ENCODE data around the gene RAB11FIP5. TPM values are rescaled to one million over a fixed set of nuclear protein-coding genes. Genes with fewer than 3 reads are reported as not detected.

The RAB11FIP5 gene
- 31.2 and 46.3 TPM in 2 replicates for total RNA-seq

DNA sequence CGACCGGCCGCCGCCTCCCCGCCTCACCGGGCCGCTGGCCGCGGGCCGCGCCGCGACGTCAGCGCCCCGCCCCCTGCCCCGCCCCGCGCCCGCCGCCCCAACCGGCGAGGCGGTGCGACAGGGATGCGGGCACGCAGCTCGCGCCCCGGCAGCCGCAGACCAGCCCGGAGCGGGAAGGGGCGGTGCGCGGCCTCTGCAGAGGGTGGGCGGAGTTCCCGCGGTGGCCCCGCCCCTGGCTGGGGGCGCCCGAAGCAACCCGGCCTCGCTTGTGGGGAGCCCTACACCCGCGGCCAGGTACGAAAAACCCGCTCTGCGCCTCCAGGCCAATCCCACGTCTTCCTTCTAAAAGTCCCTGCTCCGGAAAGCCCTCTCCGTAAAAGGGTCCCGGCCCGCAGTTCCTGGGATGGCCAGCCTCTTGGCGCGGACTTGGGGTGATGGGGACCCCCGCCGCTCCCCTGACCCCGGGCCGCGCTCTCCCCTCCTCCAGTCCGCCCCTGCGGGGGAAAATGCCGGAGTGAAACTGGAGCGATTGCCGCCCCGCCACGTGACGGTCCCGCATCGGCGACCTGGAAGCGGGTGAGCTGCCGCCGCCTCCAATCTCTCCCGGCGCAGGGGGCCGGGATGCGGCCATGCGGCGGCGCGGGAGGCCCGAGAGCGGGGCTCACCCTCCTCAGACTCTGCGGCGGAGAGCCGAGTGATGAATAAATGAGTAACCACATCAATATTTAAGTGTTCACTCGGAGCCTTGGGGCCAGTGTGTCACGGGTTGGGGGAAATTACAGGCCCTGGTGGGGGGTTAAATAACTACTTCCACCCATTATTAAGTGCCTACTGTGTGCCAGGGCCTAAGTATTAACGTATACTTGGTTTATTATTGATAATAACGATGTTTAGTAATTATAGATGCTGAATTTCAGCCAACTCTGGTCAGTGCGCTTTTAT lies at the start of gene RAB11FIP5:
RAB11FIP5 (minus strand) TSS at position 36 of the 942 bp plus-strand sequence. CDS start 171 bp downstream, outside the sequence.

DNA sequence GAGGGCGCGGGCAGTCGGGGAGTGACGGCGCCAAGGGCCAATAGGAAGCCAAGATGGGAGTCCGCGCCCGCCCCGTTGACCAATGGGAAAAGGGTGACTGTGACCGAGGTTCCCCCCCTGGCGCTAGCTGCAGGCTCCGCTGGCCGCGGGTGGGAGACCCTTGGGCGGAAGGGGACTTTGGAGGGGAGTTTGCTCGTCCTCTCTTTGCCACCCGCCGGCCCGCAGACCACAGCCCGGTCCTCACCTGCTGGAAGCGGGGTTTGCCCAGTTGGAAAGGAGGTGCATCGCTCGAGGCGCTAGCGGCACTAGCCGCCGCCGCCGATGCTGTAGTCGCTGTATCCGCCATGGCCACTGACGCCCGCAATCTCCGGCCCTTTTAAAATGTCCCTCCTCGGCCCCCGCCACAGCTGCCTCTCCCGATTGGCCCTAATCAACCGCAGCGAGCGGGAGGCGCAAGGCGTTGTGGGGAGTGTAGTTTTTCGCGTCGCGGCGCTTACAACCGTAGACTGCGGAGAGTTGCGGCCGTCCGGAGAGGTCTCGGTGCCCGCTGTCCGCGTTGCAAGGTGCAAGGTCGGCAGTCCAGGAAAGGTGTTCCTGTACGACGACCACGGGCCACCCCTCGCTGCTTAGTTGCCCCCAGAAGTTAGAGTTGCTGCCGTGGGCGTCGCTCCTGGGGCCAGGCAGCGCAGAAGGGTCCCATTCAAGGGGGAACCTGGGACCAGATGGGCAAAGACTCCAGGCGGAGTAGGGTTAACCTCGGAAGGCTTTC lies 41.2 kb downstream of the RAB11FIP5 start, which contains the start of gene SFXN5:
SFXN5 (minus strand) TSS at position 353 of the 769 bp plus-strand sequence; CDS start at position 346, 7 bp downstream.

Other genes with a start within 250 kb of the RAB11FIP5 start
- gene SPR, start 225.5 kb downstream of the RAB11FIP5 start, total RNA-seq: 32.9 and 43.2 TPM in 2 replicates
- not detected in 2 replicates for gene EMX1, start 195.4 kb downstream of the RAB11FIP5 start, total RNA-seq
- 10.7 and 14.6 TPM in 2 replicates for gene SFXN5, start 41.2 kb downstream of the RAB11FIP5 start, total RNA-seq
- gene NOTO, start 89.6 kb upstream of the RAB11FIP5 start, total RNA-seq: not detected in 2 replicates
- gene SMYD5, start 101.3 kb upstream of the RAB11FIP5 start, total RNA-seq: 11.0 and 17.9 TPM in 2 replicates
- gene PRADC1, start 120.3 kb upstream of the RAB11FIP5 start, total RNA-seq: 18.9 and 26.7 TPM in 2 replicates
- gene CCT7, start 121.4 kb upstream of the RAB11FIP5 start, total RNA-seq: 323 and 385 TPM in 2 replicates
- gene FBXO41, start 171.5 kb upstream of the RAB11FIP5 start, total RNA-seq: 0.16 and 0.19 TPM in 2 replicates
- not detected in 2 replicates for gene EGR4, start 180.6 kb upstream of the RAB11FIP5 start, total RNA-seq

Measured in bladder microvascular endothelial cell (primary cell).